ENCODE data around the gene CPN2.

The CPN2 gene

DNA sequence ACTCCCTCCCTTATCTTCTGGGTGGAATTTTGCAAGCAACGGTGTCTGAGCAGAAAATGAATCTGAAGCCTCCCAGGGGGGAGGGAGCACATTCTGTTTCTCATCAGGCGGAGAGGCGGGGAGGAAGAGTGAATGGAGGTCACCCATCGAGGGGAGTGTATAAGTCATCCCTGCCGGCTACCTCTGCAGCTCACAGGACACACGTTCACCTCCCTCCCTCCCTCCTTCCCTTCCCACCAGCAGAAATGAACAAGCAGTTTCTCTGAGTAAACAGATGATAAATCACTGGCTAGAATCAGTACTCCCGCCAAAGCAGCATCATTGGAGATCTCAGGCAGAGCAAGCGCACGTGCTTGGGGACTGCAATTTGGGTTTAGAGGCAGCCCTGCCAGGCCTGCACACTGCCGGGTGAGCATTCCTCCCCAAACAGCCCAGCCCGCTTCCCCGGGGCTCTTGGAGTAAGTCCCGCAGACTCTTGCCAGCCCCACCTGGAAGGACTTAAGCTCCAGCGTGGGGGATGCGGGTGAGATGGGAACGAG lies 38.3 kb downstream of the CPN2 start:
- H3K4me3 ChIP-seq (ENCODE audit: low read depth, low read length): no peak overlapping the region
- TF ChIP-seq, protein P1, sequence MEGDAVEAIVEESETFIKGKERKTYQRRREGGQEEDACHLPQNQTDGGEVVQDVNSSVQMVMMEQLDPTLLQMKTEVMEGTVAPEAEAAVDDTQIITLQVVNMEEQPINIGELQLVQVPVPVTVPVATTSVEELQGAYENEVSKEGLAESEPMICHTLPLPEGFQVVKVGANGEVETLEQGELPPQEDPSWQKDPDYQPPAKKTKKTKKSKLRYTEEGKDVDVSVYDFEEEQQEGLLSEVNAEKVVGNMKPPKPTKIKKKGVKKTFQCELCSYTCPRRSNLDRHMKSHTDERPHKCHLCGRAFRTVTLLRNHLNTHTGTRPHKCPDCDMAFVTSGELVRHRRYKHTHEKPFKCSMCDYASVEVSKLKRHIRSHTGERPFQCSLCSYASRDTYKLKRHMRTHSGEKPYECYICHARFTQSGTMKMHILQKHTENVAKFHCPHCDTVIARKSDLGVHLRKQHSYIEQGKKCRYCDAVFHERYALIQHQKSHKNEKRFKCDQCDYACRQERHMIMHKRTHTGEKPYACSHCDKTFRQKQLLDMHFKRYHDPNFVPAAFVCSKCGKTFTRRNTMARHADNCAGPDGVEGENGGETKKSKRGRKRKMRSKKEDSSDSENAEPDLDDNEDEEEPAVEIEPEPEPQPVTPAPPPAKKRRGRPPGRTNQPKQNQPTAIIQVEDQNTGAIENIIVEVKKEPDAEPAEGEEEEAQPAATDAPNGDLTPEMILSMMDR (IDR thresholded peaks at IDR 0.05; ENCODE audit: low read depth, low read length): no peak

DNA sequence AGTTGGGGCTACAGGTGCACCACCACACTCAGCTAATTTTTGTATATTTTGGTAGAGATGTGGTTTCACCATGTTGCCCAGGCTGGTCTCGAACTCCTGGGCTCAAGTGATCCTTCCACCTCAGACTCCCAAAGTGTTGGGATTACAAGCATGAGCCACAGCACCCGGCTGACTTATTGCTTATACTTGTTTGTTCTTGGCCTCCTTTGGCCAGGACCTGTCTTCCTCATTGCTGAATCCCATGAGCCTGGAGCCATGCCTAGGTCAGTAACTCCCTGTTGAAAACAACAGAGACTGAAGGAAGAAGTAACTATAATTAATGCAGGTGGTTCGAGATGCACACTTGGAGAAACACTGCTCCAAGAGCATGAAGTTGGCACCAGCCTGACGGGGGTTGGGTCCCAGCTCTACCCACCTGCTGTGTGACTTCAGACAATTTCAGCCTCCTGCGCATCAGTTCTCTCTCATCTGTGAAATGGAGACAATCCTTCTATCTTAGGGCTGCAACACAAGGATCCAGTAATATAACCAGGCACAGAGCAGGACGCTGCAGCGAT lies 38.9 kb downstream of the CPN2 start:
- no peak overlapping the region for H3K4me3 ChIP-seq (ENCODE audit: low read depth, low read length)
- TF ChIP-seq, protein P1 (IDR thresholded peaks at IDR 0.05; ENCODE audit: low read depth, low read length): no peak

DNA sequence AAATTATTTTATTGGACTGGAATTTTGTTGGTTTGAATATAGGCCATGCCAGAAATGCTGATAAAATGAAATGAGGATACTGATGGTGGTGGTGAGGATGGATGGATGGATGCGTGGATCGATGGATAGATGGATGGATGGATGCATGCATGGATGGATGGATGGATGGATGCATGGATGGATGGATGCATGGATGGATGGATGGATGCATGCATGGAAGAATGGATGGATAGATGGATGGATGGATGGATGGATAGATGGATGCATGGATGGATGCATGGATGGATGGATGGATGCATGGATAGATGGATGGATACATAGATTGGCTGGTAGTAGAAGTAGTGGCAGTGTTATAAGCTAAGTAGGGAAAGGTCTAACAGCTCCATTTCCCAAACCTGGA lies 40.1 kb downstream of the CPN2 start:
- TF ChIP-seq, protein P1 (IDR thresholded peaks at IDR 0.05; ENCODE audit: low read depth, low read length): no peak
- no peak overlapping the region for H3K4me3 ChIP-seq (ENCODE audit: low read depth, low read length)

DNA sequence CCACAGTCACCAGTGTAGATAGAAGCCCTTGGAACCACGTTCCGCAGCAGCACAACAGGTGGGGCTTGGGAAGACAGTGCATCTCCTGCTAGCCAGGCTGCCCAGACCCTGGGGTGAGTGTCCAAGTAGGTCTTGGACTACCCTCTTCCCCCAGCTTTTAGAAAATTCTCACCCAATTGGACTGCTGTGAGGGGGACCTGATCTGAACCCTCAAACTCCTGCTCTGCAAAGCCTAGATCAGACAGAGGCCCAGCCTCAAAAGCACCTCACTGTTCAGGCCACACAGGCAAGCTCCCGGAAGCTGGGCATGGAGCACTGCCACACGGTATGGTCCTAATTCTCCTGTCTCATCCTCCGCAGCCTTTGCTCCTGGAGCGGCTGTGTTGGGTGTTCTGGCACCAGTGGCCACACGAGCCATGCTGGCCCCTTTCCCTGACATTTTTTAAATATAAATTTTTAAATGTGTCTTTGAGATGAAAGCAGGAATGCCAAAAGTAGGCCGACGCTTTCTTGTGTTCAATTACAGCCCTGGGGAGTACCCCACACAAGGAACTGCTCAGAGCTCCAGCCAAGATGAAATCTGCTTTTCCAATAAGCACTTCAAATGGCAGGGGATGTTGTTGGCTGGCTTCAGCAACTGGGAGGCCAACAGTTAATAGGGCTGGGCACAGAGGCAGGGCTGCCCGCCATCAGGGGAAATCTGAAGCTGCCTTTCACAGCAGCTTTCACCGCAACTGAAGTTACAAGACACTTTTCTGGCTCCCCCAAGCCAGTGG lies 40.9 kb downstream of the CPN2 start:
- no peak overlapping the region for H3K4me3 ChIP-seq (ENCODE audit: low read depth, low read length)
- TF ChIP-seq, protein P1 (IDR thresholded peaks at IDR 0.05; ENCODE audit: low read depth, low read length): no peak

DNA sequence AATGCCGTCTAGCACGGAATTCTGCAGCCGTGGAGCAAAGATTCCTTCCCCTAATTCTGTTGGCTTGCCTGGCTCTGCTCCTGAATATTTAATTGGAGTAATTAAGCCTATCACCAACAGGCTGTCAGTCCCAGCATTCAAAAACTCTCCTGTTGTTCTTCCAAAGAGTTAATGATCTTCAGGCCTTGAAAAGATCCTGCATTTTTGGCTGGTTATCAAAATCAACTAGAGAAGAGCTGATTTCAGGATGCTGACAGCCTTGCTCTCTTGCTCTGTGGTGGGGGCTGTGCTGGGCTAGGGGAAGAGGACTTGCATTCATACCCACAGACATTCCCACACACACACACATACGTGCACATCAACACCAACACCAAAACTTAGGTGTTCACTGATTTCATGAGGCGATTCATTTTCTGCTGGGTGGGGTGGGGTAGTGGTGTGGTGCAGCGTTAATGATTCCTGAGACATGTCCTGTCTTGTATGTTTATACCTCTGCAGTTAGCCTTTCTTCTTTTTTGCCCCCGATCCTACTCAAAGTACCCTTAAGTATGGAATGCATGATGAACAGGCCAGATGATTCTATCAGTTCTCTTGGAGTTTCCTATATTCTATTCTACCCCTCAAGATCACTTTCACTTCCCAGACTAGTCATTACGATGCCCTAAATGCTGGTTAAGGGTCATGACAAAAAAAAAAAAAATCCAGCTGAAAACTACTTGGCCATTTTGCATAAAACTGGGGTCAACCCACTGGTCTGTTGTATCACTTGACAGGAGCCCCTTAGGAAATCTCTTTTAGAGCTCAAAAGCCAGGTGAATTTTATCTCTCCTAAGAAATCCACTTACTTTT lies 42.3 kb downstream of the CPN2 start:
- no peak overlapping the region for H3K4me3 ChIP-seq (ENCODE audit: low read depth, low read length)
- TF ChIP-seq, protein P1 (IDR thresholded peaks at IDR 0.05; ENCODE audit: low read depth, low read length): no peak

DNA sequence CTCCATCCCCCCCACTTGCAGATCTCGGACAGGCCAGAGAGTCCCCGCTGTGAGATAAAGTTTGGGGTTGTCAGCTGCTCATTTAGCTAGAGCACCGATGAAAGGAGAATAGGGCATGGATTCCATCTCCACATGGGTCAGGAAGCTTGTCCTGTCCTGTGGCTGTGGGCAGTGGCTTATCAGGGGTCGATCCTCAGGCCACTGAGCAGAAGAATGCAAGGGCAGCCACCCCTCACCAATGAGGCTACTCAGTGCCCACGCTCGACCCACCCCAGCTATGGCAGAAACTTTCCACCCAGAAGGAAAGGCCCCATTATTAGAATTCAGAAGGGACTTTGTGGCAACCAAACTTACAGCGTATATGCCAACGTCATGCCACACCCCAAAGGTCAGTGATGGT lies 43.3 kb downstream of the CPN2 start:
- H3K4me3 ChIP-seq (ENCODE audit: low read depth, low read length): no peak overlapping the region
- TF ChIP-seq, protein P1 (IDR thresholded peaks at IDR 0.05; ENCODE audit: low read depth, low read length): no peak
